Transverse colon (tissue), 4 donors: Measurements from ENCODE around the gene VTI1A. TPM values are rescaled to one million over a fixed set of nuclear protein-coding genes. Genes with fewer than 3 reads are reported as not detected.

Experiments used
- DNase-seq: peaks from one replicate; pipeline ENCODE4 v3.0.0-alpha.2; 2019
- H3K27ac ChIP-seq, 4 donors: fragments of 200-600 bp; sonication (generic); 2 replicates each; pipeline ENCODE4 v1.5.1; 2016 to 2018; ENCODE audit warnings: inconsistent platforms in 4 of 4
- H3K27me3 ChIP-seq: fragments of 200-600 bp; sonication (generic); 2 replicates; pipeline ENCODE4 v1.5.1; 2017; ENCODE audit warnings: inconsistent platforms
- H3K36me3 ChIP-seq, 4 donors: fragments of 200-600 bp; sonication (generic); 2 replicates each; pipeline ENCODE4 v1.5.1; 2017 to 2019; ENCODE audit warnings: inconsistent platforms in 4 of 4
- H3K4me1 ChIP-seq, 4 donors: fragments of 200-600 bp; sonication (generic); 2 replicates each; pipeline ENCODE4 v1.5.1; 2017 to 2020; ENCODE audit warnings: inconsistent platforms in 4 of 4
- H3K4me3 ChIP-seq, 4 donors: fragments of 200-600 bp; sonication (generic); 1 replicate in 1 of 4; 2 replicates in 3 of 4; pipeline versions ENCODE4 v1.5.1 to v1.6.1; 2017 to 2019; ENCODE audit warnings: inconsistent platforms in 4 of 4
- H3K9me3 ChIP-seq, 2 donors: fragments of 200-600 bp; sonication (generic); 2 replicates each; pipeline ENCODE4 v1.5.1; 2017 to 2019; ENCODE audit warnings: inconsistent platforms in 2 of 2
- EP300 ChIP-seq: sonication (generic); formaldehyde crosslinking; IDR thresholded peaks from one replicate; pipeline ENCODE4 v1.6.1; 2017; ENCODE audit warnings: antibody characterized with exemption, low read depth
- POLR2A ChIP-seq: fragments of 450-650 bp; IDR thresholded peaks from one replicate; pipeline ENCODE4 v1.6.1; 2016; ENCODE audit warnings: antibody characterized with exemption, mild to moderate bottlenecking, moderate library complexity
- POLR2AphosphoS5 ChIP-seq, 3 donors: sonication (generic); formaldehyde crosslinking; IDR thresholded peaks; one replicate each; pipeline ENCODE4 v1.6.1; 2016; ENCODE audit warnings: antibody characterized with exemption in 3 of 3
- WGBS, 2 donors: methylation state at CpG; one replicate each; pipeline ENCODE4 v1.1.5; 2018; ENCODE audit warnings: low coverage in 1 of 2; 5-methylcytosine and 5-hydroxymethylcytosine counted together
- in situ Hi-C, 4 donors: fragments of 200-750 bp; cut with MboI; loops; one replicate each; pipeline versions ENCODE4 v1.15.0 to v1.15.1; 2017; ENCODE audit warnings: low sequenced_read_pairs in 3 of 4, low pct_ligation_motif_present in 1 of 4, low pct_unique_long_range_greater_than_20kb in 1 of 4
- intact Hi-C: fragments of 100-400 bp; cut with DNase I; formaldehyde crosslinking; loops from one replicate; pipeline ENCODE4 v1.15.1; 2023; ENCODE audit warnings: low total_unique reads
- total RNA-seq, 4 donors: library from RNA; depleted of rRNA; stranded (reverse); fragments of >200 nt; gene quantifications; one replicate each; pipeline ENCODE4 v1.1.0, GENCODE V29; 2016
- TF ChIP-seq, protein P1 (sequence below), 5 experiments: fragments of 200-600 bp in 3 of 5; fragments of 450-650 bp in 2 of 5; sonication (generic) in 3 of 5; IDR thresholded peaks; 1 replicate in 2 of 5; 2 replicates in 3 of 5; pipeline ENCODE4 v1.5.1; 2016 to 2017; ENCODE audit warnings: antibody characterized with exemption in 5 of 5, inconsistent platforms in 3 of 5, mild to moderate bottlenecking in 2 of 5, moderate library complexity in 1 of 5

Gene VTI1A
- total RNA-seq, 4 donors from 2014 or later = 65.8 to 211 (median 149) TPM

DNA sequence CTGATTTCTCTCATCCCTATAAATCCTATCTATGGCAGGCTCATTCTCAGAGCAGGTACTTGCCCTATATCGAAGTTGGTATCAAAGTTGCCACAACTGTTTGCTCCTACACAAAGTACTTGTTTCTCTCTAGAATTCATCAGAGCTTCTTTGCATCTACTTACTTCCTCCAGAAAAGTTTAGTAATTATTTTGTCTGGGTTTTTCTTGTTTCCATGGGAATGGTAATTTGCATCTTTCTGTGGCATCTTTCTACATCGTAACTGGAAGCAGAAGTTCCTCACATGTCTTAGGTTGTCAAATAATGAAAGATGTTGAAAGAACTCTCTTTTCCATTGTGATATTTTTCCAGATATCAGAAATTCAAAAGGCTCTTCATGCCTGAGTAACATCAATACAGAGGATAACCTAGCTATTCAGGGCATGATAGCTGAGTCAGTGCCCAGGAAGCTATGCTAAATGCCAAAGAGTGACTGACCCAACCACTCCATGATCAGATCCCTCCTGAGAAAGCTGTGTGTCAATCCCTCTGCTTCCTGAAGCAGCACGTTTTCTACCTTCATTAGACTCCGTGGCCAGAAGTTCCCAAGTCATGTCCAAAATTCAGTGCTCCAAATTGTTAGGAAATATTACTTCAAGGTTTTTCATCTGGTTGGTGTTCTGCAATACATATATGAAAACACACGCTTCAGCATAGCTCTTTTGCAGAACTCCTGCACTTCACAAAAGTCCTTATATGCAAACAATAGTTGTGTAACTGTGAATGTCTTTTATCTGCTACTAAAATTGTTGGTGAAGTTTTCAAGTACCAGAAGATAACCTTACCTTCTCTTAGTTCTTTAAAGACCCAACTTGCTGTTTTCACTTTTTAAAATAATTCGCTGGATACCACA, 216.5 kb downstream of the VTI1A start:
- no peak for DNase-seq
- H3K4me3 ChIP-seq = no peak overlapping the region
- no peaks in the 10 kb centered on the region for H3K9me3 ChIP-seq
- TF ChIP-seq EP300 = no peak
- TF ChIP-seq POLR2A = no peak
- TF ChIP-seq, protein P1, sequence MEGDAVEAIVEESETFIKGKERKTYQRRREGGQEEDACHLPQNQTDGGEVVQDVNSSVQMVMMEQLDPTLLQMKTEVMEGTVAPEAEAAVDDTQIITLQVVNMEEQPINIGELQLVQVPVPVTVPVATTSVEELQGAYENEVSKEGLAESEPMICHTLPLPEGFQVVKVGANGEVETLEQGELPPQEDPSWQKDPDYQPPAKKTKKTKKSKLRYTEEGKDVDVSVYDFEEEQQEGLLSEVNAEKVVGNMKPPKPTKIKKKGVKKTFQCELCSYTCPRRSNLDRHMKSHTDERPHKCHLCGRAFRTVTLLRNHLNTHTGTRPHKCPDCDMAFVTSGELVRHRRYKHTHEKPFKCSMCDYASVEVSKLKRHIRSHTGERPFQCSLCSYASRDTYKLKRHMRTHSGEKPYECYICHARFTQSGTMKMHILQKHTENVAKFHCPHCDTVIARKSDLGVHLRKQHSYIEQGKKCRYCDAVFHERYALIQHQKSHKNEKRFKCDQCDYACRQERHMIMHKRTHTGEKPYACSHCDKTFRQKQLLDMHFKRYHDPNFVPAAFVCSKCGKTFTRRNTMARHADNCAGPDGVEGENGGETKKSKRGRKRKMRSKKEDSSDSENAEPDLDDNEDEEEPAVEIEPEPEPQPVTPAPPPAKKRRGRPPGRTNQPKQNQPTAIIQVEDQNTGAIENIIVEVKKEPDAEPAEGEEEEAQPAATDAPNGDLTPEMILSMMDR (IDR thresholded peaks at IDR 0.05) = no peak
- no peak for TF ChIP-seq POLR2AphosphoS5 (IDR thresholded peaks at IDR 0.05)
- no peaks in the 10 kb centered on the region for H3K27me3 ChIP-seq
- 82 to 88% methylated on average over 5 to 6 of the region's 6 CpGs for WGBS, 2 donors
- no peaks in the 10 kb centered on the region for H3K36me3 ChIP-seq
- no peaks in the 10 kb centered on the region for H3K4me1 ChIP-seq
- intact Hi-C loops = no loop called here
- in situ Hi-C loops = no loop called here
- H3K27ac ChIP-seq = no peak overlapping the region

DNA sequence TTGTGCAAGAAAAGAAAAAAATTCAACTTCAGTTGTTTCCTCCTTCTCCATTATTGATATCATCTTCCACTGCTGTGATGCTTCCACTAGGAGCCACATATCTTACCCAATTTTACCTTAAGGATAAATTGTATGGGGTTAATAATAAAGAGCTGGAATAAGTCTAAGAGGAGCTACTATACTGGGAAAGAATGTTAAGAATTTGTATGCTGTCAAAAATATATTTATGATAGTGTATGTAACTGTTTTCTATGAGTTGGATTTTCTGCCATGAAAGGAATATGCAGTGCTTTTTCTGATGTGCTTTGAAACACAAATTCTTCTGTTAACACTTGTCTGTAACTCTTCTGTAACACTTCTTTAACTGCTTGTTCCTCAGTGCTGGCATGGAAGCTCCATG, 219.1 kb downstream of the VTI1A start:
- intact Hi-C loops (no loop called here), in situ Hi-C loops (no loop called here)
- Histone ChIP-seq H3K27me3 (no peaks in the 10 kb centered on the region), H3K27ac (no peak overlapping the region), H3K4me1 (no peaks in the 10 kb centered on the region), H3K36me3 (peaks cover 0 to 7% (median 0%) of the 10 kb centered on the region in 4 donors), H3K4me3 (no peak overlapping the region), H3K9me3 (no peaks in the 10 kb centered on the region)
- TF ChIP-seq POLR2A = no peak
- TF ChIP-seq POLR2AphosphoS5 (IDR thresholded peaks at IDR 0.05) = no peak
- TF ChIP-seq EP300 = no peak
- TF ChIP-seq, protein P1 (IDR thresholded peaks at IDR 0.05) = no peak
- no peak for DNase-seq

DNA sequence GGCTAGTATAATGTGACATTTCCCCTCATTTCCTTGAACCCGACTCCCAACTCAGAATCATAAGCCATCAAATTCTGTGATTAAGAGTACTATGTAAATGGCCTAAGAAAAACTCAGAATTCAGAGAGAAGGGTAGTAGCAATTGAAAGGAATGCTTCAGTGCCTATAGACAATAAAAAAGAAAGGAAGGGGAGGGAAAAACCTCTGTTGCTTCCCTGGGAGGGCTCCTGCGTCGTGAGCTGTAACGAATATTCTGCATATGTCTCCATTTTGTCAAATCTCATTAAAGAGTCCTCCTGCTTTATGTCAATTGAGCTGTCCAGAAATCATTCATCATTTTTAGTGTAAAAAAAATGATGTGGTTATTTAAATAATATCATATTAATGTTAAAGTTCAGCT, 223.0 kb downstream of the VTI1A start:
- no peak for DNase-seq
- TF ChIP-seq POLR2A (no peak), EP300 (no peak), POLR2AphosphoS5 (IDR thresholded peaks at IDR 0.05) (no peak)
- TF ChIP-seq, protein P1 (IDR thresholded peaks at IDR 0.05) = no peak
- Histone ChIP-seq H3K27me3 (no peaks in the 10 kb centered on the region), H3K4me1 (no peaks in the 10 kb centered on the region), H3K36me3 (peaks cover 0 to 7% (median 0%) of the 10 kb centered on the region in 4 donors), H3K4me3 (no peak overlapping the region), H3K27ac (no peak overlapping the region), H3K9me3 (no peaks in the 10 kb centered on the region)
- intact Hi-C loops = no loop called here
- in situ Hi-C loops = no loop called here
- WGBS, 2 donors = 93 to 96% methylated on average over 4 of the region's 4 CpGs

DNA sequence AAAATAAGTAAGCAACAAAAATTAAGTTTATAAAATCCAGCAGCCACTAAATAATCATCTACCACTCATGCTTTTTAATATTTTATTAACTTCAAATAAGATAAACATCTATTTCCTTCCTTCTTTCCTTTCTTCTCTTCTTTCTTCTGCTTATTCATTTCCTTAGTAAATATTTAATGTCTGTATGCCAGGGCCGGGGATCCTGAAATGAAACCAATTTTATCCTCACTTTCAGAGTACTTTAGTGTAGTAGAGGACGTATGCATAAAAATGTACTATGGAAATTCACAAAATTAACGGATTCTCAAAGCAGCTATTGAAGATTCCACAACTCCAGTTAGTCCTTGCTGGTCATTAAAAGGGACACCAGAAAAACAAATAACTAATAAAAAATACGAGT, 224.7 kb downstream of the VTI1A start:
- Histone ChIP-seq H3K27ac (no peak overlapping the region), H3K9me3 (no peaks in the 10 kb centered on the region), H3K36me3 (peaks cover 0 to 12% (median 0%) of the 10 kb centered on the region in 4 donors), H3K27me3 (no peaks in the 10 kb centered on the region), H3K4me3 (no peak overlapping the region), H3K4me1 (no peaks in the 10 kb centered on the region)
- DNase-seq = no peak
- WGBS, 2 donors = 87 to 88% methylated on average over 4 of the region's 4 CpGs
- in situ Hi-C loops (no loop called here), intact Hi-C loops (no loop called here)
- no peak for TF ChIP-seq POLR2A
- TF ChIP-seq, protein P1 (IDR thresholded peaks at IDR 0.05) = no peak
- no peak for TF ChIP-seq EP300
